Globus pallidus (tissue), 1 donor: ENCODE results near the gene RBFOX2.
"Not testable (repeated sequence)": the region's sequence is repeated elsewhere in the genome, so short reads cannot be mapped to it uniquely, and the experiment has no call there.

Experiments
- DNase-seq: peaks from one replicate; pipeline ENCODE4 v3.0.0-alpha.2; 2015; ENCODE audit warnings: low spot score

RBFOX2 gene

GRCh38 chr22:35830305-35830704 lies 198.3 kb downstream of the RBFOX2 start:
- no peak for DNase-seq

GRCh38 chr22:35824256-35824655 lies 204.4 kb downstream of the RBFOX2 start:
- DNase-seq = no peak

GRCh38 chr22:35821654-35822053 lies 207.0 kb downstream of the RBFOX2 start:
- DNase-seq = no peak

GRCh38 chr22:35819421-35819820 lies 209.2 kb downstream of the RBFOX2 start:
- no peak for DNase-seq

- no peak for DNase-seq
Observed at GRCh38 chr22:35818897-35819296, 209.7 kb downstream of the RBFOX2 start.

- no peak for DNase-seq
Observed at GRCh38 chr22:35812600-35812999, 216.0 kb downstream of the RBFOX2 start.

- no peak for DNase-seq
Observed at GRCh38 chr22:35811670-35812069, 217.0 kb downstream of the RBFOX2 start.

GRCh38 chr22:35809816-35810215 lies 218.8 kb downstream of the RBFOX2 start:
- DNase-seq = no peak

GRCh38 chr22:35808377-35808776 lies 220.2 kb downstream of the RBFOX2 start:
- no peak for DNase-seq

GRCh38 chr22:35806668-35807067 lies 222.0 kb downstream of the RBFOX2 start:
- DNase-seq = not testable (repeated sequence)

GRCh38 chr22:35805466-35805865 lies 223.2 kb downstream of the RBFOX2 start:
- no peak for DNase-seq

GRCh38 chr22:35804421-35804820 lies 224.2 kb downstream of the RBFOX2 start:
- DNase-seq = no peak

- DNase-seq = no peak
Observed at GRCh38 chr22:35802885-35803284, 225.7 kb downstream of the RBFOX2 start.

- DNase-seq = not testable (repeated sequence)
Observed at GRCh38 chr22:35801301-35801700, 227.3 kb downstream of the RBFOX2 start.

- DNase-seq = no peak
Observed at GRCh38 chr22:35799150-35799549, 229.5 kb downstream of the RBFOX2 start.

- no peak for DNase-seq
Observed at GRCh38 chr22:35797411-35797810, 231.2 kb downstream of the RBFOX2 start.

- no peak for DNase-seq
Observed at GRCh38 chr22:35795476-35795875, 233.1 kb downstream of the RBFOX2 start.

- DNase-seq = no peak
Observed at GRCh38 chr22:35792506-35792905, 236.1 kb downstream of the RBFOX2 start.

- DNase-seq = not testable (repeated sequence)
Observed at GRCh38 chr22:35791788-35792187, 236.8 kb downstream of the RBFOX2 start.

- DNase-seq = no peak
Observed at GRCh38 chr22:35785181-35785923, 243.3 kb downstream of the RBFOX2 start.

GRCh38 chr22:35784633-35785032 lies 244.0 kb downstream of the RBFOX2 start:
- DNase-seq = no peak

- DNase-seq = no peak
Observed at GRCh38 chr22:35783943-35784614, 244.5 kb downstream of the RBFOX2 start.

- DNase-seq = no peak
Observed at GRCh38 chr22:35782504-35782903, 246.1 kb downstream of the RBFOX2 start.

- no peak for DNase-seq
Observed at GRCh38 chr22:35781898-35782297, 246.7 kb downstream of the RBFOX2 start.
